Measurements from ENCODE around the gene LPAR1.
"Not testable (repeated sequence)": the region's sequence is repeated elsewhere in the genome, so short reads cannot be mapped to it uniquely, and the experiment has no call there.

Gene LPAR1, protein sequence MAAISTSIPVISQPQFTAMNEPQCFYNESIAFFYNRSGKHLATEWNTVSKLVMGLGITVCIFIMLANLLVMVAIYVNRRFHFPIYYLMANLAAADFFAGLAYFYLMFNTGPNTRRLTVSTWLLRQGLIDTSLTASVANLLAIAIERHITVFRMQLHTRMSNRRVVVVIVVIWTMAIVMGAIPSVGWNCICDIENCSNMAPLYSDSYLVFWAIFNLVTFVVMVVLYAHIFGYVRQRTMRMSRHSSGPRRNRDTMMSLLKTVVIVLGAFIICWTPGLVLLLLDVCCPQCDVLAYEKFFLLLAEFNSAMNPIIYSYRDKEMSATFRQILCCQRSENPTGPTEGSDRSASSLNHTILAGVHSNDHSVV

GRCh38 chr9:111038331-111039230, at the start of gene LPAR1:
Gene LPAR1 (minus strand): TSS chr9:111038470. CDS start chr9:110972117, 66,353 bp downstream.
- no peak for DNase-seq

DNA sequence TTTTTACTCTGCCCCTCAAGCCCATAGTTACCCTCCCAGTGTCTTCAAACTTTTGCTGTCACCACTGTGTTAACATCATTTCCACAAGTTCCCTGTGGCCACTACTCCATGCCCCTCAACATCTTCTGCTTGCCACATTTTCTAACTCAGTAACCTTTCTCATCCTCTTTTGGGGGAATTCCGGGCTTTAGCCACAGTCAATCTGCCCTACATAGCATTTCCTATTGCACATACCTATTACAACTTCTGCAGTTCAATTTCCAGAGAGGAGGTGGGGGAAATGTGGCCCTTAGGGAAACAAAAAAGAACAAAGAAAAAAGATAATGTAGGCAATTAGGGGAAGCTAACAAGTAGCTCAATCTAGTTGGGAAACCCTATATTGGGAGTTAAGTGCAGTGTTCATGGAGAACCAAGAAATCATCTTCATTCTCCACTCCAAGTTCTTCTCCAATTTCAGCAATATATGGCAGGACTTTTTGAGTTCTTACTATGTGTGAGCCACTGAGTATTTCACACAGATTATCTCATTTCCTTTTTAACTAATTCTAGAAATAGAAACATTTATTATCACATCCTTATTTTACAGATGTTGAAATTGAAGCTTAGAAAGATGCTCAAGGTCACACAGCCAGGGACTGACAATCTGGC, 40.2 kb upstream of the LPAR1 start:
- no peak for DNase-seq

GRCh38 chr9:111076519-111076918, 38.2 kb upstream of the LPAR1 start:
- no peak for DNase-seq

DNA sequence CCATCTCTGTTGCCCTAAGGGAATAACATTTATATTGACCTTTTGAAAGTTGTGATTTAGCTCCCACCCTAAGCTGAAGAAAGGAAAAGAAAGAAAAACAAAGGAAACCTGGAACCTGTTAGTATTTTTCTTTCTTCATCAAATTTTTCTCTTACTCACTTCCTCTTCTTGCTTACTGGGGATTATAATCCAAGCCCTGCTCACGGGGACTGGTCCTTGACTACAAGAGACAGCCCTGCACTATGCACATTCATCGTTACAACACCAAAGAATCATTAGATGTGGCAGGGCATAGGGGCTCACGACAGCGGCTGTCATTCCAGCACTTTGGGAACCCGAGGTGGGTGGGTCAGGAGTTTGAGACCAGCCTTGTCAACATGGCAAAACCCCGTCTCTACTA, 37.8 kb upstream of the LPAR1 start:
- no peak for DNase-seq

GRCh38 chr9:111074395-111074794, 36.1 kb upstream of the LPAR1 start:
- no peak for DNase-seq

DNA sequence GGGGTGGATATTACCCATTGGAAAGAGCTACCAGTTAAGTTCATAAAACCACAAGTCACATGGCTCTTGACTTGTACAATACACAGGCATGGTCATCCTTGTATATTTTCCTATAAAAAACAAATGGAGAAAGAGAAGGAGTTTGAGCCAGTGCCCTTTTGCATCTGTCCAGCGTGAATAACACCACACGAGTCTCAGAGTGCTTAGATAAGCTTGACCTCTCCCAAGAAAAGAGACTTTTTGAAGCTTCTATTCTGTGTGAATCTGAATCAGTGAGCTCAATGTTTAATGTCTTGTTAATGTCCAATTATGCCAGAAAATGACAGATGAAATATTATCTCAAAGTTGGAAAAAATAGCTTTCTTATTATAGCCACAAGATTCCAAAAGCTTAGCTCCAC, 30.9 kb upstream of the LPAR1 start:
- no peak for DNase-seq

- DNase-seq: no peak
These were observed 30.5 kb upstream of the LPAR1 start for GRCh38 chr9:111068771-111069170.

GRCh38 chr9:111068383-111068730, 30.1 kb upstream of the LPAR1 start:
- no peak for DNase-seq

DNA sequence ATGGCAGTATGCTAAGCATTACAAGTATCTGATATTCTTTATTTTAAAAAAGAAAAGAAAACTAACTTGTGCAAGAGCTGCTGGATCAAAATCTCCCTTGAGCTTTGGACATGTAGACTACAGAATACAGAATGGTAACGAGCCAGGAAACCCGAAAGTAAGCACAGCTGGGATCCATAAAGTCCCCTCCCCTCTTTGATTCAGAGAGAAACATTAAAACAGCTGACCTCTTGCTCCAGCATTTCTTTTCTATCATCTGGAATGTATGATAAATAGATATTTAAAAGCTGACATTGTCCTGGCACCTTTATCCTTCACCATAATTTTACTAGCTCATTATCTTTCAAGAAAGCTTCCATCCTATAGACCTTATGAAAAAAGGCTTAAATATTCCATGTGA, 28.2 kb upstream of the LPAR1 start:
- DNase-seq: no peak

DNA sequence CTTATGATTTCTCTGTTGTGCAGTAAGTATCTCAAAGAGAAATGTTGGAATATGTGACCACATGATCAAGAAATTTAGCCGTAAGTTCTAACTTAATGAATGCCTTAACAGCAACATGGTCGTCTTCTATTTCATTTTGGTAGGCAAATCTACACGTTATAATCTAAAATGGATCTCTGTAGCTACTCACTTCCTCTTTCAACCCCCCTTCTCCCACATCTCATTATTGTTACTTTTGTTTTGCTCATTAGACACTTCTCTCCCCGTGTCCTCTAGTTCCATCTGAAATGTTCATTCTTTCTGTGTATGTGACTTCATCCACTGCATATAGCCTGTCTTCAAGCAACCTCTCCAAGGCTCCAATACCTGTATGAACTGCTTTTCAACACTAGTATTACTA, 27.1 kb upstream of the LPAR1 start:
- no peak for DNase-seq

DNA sequence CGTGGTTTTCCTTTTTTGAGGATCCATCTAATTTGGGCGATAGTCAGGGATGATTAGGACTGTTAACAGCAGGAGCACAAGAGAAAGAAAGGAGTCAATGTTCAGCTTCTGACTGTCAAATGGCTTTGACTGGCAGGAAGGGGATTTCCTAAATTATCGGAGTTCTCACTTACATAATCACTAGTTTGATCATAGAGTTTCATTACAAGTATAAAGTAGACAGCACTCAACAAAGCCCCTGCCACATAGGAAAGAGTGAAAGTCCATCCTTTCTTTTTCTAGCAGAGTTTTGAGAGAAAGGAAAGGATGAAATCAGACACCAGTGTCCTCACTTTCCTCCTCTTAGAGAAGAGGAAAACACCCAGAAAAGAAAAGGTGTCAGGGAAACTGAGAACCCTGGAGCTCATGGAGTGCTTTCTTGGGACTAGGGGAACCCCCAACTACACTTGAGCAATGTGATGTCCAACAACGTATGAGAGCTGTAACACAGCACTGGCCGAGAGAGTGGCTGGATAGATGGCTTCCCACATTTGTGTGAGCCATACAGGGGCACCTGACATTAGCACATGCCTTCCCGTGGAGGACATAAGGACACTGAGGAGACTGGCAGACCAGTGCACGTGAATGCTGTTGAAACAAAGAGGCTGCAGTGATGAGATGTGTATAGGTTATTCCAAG, 26.0 kb upstream of the LPAR1 start:
- no peak for DNase-seq

DNA sequence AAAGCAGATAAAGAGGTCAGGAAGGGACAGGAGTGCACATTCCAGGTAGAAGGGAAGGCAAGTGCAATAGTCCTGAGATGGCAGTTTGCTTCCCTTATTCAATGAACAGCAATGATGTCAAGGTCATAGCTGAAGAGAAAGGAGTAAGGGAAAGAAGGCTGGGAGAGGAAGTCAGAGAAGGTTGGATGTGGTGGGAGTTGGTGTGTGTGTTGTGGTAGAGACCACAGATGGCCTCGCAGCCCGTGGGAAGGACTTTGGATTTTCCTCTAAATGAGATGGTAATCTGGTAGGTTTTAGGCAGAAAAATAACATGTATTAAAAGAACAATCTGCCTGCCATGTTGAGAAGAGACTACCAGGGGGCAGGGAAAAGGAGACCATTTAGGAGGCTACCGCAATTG, 25.1 kb upstream of the LPAR1 start:
- DNase-seq: no peak

- DNase-seq: no peak
These were observed 19.9 kb upstream of the LPAR1 start for GRCh38 chr9:111058166-111058565.

DNA sequence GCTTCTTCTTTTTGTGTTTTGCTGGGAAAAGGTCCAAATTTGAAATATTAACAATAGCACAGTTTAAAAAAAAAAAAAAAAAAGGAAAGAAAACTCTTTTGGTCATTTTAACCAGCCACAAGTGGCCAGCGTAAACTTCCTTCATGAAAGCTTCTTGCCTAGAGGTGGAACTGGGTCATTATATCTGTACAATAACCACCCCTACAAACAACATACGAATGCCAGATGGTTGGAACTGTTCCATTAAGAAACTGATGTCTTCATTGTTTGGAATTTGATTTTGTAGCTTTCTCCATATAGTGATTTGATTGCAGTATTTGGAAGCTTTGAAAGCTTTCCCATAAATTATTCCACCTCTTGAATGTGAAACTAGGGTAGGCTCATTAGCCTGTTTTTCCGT, 18.3 kb upstream of the LPAR1 start:
- DNase-seq: no peak

- DNase-seq: no peak
These were observed 14.5 kb upstream of the LPAR1 start for GRCh38 chr9:111052791-111053190.

GRCh38 chr9:111051400-111051799, 13.1 kb upstream of the LPAR1 start:
- DNase-seq: no peak

- no peak for DNase-seq
These were observed 12.5 kb upstream of the LPAR1 start for GRCh38 chr9:111050819-111051218.

DNA sequence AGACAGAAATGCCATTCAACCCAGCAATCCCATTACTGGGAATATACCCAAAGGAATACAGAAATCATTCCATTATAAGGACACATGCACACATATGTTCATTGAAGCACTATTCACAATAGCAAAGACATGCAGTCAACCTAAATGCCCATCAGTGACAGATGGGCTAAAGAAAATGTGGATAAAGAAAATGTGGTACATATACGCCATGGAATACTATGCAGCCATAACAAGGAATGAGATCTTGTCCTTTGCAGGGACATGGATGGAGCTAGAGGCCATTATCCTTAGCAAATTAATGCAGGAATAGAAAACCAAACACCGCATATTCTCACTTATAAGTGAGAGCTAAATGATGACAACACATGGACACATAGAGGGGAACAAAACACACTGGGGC, 9.0 kb upstream of the LPAR1 start:
- not testable (repeated sequence) for DNase-seq

DNA sequence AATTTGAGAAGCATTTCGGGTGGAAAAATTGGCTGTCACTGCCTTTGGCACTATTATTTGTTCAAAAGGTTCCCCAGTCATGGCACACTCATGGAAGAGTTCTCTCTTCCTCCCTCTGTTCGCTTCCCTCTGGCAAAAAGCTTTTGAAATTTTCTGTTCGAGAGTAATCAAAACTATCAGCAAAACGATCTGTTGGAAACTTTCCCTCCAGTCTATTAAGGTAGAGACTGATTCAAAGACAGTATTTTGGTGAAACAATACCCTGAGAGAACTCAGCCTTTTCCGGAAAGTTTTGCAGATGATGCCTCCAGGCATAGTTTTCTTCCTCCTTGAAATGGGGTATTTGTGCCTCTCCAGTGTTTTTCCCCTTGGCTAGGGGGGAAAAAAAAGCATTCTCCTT, 3.6 kb upstream of the LPAR1 start:
- DNase-seq: no peak

DNA sequence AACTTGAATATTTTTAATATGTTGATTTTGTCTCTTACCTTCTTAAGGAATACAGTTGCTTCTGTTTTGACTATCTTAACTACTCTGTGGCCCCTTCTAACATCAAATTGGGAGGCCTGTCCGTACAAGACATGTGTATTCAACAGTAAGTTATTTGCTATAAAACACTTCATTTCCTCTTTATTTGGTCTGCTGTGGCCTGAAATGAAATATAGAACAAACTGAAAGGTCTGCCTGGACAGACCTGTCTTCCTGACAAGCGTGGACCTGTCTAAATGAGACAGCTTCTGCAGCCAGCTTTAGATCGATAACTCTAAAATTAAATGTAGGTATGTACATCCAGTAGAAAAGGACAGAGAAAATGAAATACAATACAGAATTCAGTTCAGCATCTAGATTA, 2.2 kb upstream of the LPAR1 start:
- DNase-seq: no peak

DNA sequence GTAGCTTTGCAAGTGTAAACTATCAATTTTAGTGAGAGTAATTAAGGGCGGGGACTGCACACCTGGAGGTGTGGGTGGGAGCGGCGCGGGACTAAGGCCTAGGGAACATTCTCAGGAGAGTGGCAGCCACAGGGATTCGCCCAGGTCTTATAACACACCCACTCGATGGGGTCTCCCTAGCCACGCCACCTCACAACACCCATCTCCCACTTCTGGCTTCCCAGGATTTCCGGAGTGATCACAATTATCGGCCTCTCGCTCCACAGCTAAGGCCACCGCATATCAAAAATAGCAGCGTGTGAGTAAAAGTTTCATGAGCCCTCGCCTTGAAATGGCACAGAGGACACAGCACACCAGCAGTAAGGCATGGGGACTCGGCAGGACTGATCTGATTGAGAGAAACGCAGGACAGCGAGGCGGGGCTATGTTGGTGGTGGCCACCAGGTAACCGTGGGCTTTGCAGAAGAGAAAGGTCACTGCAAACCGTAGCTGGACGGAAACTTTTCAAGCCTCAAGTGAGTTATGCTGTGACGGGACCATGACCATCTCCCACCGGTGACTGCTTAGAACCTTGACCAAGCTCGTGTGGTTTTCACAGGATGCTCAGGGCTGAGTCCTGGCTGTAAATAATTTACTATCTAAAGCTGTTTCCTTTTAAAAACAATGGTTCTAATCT, 1.1 kb upstream of the LPAR1 start:
- DNase-seq: no peak

GRCh38 chr9:111037708-111038330, 451 bp downstream of the LPAR1 start:
- no peak for DNase-seq

All from NK-92 treated with Interleukin-12 subunit alpha and Interleukin-12 subunit beta, amount 100 ng/mL, for 24 hours (cell line).